HepG2 (cell line): ENCODE results near the gene GGA1. TPM values are rescaled to one million over a fixed set of nuclear protein-coding genes. Genes with fewer than 3 reads are reported as not detected.

ENCODE experiments used
- ATF1 ChIP-seq: IDR thresholded peaks from 2 replicates; pipeline ENCODE4 v1.6.1; 2016; ENCODE audit warnings: mild to moderate bottlenecking, control low read depth
- ATF7-NPFF ChIP-seq: sonication (generic); formaldehyde crosslinking; IDR thresholded peaks from 2 replicates; pipeline ENCODE4 v1.8.1; 2023; ENCODE audit warnings: mild to moderate bottlenecking, low read depth, missing genetic modification reagents, moderate library complexity
- FOSL1 ChIP-seq: sonication (generic); formaldehyde crosslinking; IDR thresholded peaks from 2 replicates; pipeline ENCODE4 v1.9.0; 2021; ENCODE audit warnings: missing genetic modification reagents, borderline replicate concordance
- HOXA7 ChIP-seq: sonication (generic); formaldehyde crosslinking; IDR thresholded peaks from 2 replicates; pipeline ENCODE4 v1.8.1; 2022; ENCODE audit warnings: mild to moderate bottlenecking, missing genetic modification reagents, moderate library complexity
- JUN ChIP-seq: sonication (generic); formaldehyde crosslinking; IDR thresholded peaks from 2 replicates; pipeline ENCODE4 v1.4.0; 2020; ENCODE audit warnings: mild to moderate bottlenecking, missing genetic modification reagents
- KLF11 ChIP-seq: IDR thresholded peaks from 2 replicates; pipeline ENCODE4 v1.6.1; 2016; ENCODE audit warnings: missing compliant biosample characterization
- MEIS1 ChIP-seq: sonication (generic); formaldehyde crosslinking; IDR thresholded peaks from 2 replicates; pipeline ENCODE4 v1.9.0; 2021; ENCODE audit warnings: mild to moderate bottlenecking, missing genetic modification reagents, moderate library complexity, borderline replicate concordance
- NR2C2 ChIP-seq: sonication (generic); formaldehyde crosslinking; IDR thresholded peaks from 2 replicates; pipeline ENCODE4 v1.4.0; 2020; ENCODE audit warnings: missing genetic modification reagents, mild to moderate bottlenecking, moderate library complexity, borderline replicate concordance
- RXRB ChIP-seq: IDR thresholded peaks from 2 replicates; pipeline ENCODE4 v1.6.1; 2016; ENCODE audit warnings: borderline replicate concordance, missing genetic modification reagents, missing compliant biosample characterization
- SKI ChIP-seq: fragments of 450-650 bp; IDR thresholded peaks from one replicate; pipeline ENCODE4 v1.6.1; 2018; ENCODE audit warnings: mild to moderate bottlenecking; ENCODE audit not compliant: partially characterized antibody
- STAT5B ChIP-seq: sonication (generic); formaldehyde crosslinking; IDR thresholded peaks from 2 replicates; pipeline ENCODE4 v1.4.0; 2020; ENCODE audit warnings: missing genetic modification reagents
- TAF15 ChIP-seq: fragments of 200-400 bp; formaldehyde crosslinking; IDR thresholded peaks from one replicate; pipeline ENCODE4 v1.6.1; 2018; ENCODE audit warnings: mild to moderate bottlenecking, low read depth, low read length; ENCODE audit not compliant: poor library complexity, severe bottlenecking
- ZBTB7B ChIP-seq: sonication (generic); formaldehyde crosslinking; IDR thresholded peaks from 2 replicates; pipeline ENCODE4 v1.4.0; 2020; ENCODE audit warnings: missing genetic modification reagents
- ZEB1 ChIP-seq: IDR thresholded peaks from 2 replicates; pipeline ENCODE4 v1.6.1; 2012; ENCODE audit warnings: mild to moderate bottlenecking, low read depth, inconsistent platforms; ENCODE audit not compliant: insufficient replicate concordance
- ZFP36L1 ChIP-seq: sonication (generic); formaldehyde crosslinking; IDR thresholded peaks from 2 replicates; pipeline ENCODE4 v1.8.0; 2022; ENCODE audit warnings: mild to moderate bottlenecking, missing genetic modification reagents, moderate library complexity
- ZFP82 ChIP-seq: sonication (generic); formaldehyde crosslinking; IDR thresholded peaks from 2 replicates; pipeline ENCODE4 v1.5.1; 2020; ENCODE audit warnings: mild to moderate bottlenecking, missing genetic modification reagents, borderline replicate concordance
- ZNF10 ChIP-seq: sonication (generic); formaldehyde crosslinking; IDR thresholded peaks from 2 replicates; pipeline ENCODE4 v1.4.0; 2020; ENCODE audit warnings: mild to moderate bottlenecking, low read depth, missing genetic modification reagents, borderline replicate concordance
- ZNF251 ChIP-seq: sonication (generic); formaldehyde crosslinking; IDR thresholded peaks from 2 replicates; pipeline ENCODE4 v1.9.0; 2021; ENCODE audit warnings: mild to moderate bottlenecking, missing genetic modification reagents
- ZNF282 ChIP-seq: fragments of 450-650 bp; IDR thresholded peaks from 2 replicates; pipeline ENCODE4 v1.6.1; 2018; ENCODE audit not compliant: partially characterized antibody
- ZNF383 ChIP-seq: sonication (generic); formaldehyde crosslinking; IDR thresholded peaks from 2 replicates; pipeline ENCODE4 v1.4.0; 2020; ENCODE audit warnings: missing genetic modification reagents, mild to moderate bottlenecking, borderline replicate concordance
- ZNF432 ChIP-seq: sonication (generic); formaldehyde crosslinking; IDR thresholded peaks from 2 replicates; pipeline ENCODE4 v1.5.0; 2020; ENCODE audit warnings: missing genetic modification reagents, mild to moderate bottlenecking, borderline replicate concordance
- ZNF44 ChIP-seq: sonication (generic); formaldehyde crosslinking; IDR thresholded peaks from 2 replicates; pipeline ENCODE4 v1.5.1; 2020; ENCODE audit warnings: mild to moderate bottlenecking, missing genetic modification reagents
- polyA plus RNA-seq, 8 experiments: library from polyadenylated mRNA; depleted of rRNA in 3 of 8; stranded (reverse) in 7 of 8; unstranded in 1 of 8; fragments of >200 nt; fragmentation: Illumina TruSeq in 4 of 8; extraction: Trizol in 4 of 8; gene quantifications; 2 replicates each; pipeline versions ENCODE4 v1.2.1 to v1.2.3, GENCODE V29; 2011 to 2016; ENCODE audit warnings: low read depth in 4 of 8, missing spikeins in 1 of 8, mixed read lengths in 1 of 8; ENCODE audit not compliant: insufficient read depth in 1 of 8
- total RNA-seq, 5 experiments: library from RNA; depleted of rRNA; stranded (reverse); fragments of >200 nt; fragmentation: Illumina TruSeq; extraction: Trizol; gene quantifications; 2 replicates each; pipeline ENCODE4 v1.2.3, GENCODE V29; 2016; ENCODE audit warnings: low read depth in 1 of 5
- TF ChIP-seq, protein P1 (sequence below): IDR thresholded peaks from 2 replicates; pipeline ENCODE4 v1.6.1; 2016; ENCODE audit warnings: control low read depth
- TF ChIP-seq, protein P2 (sequence below): sonication (generic); formaldehyde crosslinking; conservative IDR thresholded peaks from 2 replicates; pipeline ENCODE4 v1.8.0; 2022; ENCODE audit warnings: mild to moderate bottlenecking, moderate library complexity, missing genetic modification reagents
- TF ChIP-seq, protein P3 (sequence below): IDR thresholded peaks from 2 replicates; pipeline ENCODE4 v1.6.1; 2012; ENCODE audit warnings: inconsistent platforms
- TF ChIP-seq, protein P4 (sequence below): sonication (generic); formaldehyde crosslinking; IDR thresholded peaks from 2 replicates; pipeline ENCODE4 v1.8.0; 2022; ENCODE audit warnings: missing genetic modification reagents, mild to moderate bottlenecking, moderate library complexity, borderline replicate concordance

GGA1 gene
- total and polyA plus RNA-seq, 2 of the 13 experiments (the other 11 are each of a cell fraction or from before 2014, with no cell fraction given), result 29.1 to 87.2 TPM

DNA sequence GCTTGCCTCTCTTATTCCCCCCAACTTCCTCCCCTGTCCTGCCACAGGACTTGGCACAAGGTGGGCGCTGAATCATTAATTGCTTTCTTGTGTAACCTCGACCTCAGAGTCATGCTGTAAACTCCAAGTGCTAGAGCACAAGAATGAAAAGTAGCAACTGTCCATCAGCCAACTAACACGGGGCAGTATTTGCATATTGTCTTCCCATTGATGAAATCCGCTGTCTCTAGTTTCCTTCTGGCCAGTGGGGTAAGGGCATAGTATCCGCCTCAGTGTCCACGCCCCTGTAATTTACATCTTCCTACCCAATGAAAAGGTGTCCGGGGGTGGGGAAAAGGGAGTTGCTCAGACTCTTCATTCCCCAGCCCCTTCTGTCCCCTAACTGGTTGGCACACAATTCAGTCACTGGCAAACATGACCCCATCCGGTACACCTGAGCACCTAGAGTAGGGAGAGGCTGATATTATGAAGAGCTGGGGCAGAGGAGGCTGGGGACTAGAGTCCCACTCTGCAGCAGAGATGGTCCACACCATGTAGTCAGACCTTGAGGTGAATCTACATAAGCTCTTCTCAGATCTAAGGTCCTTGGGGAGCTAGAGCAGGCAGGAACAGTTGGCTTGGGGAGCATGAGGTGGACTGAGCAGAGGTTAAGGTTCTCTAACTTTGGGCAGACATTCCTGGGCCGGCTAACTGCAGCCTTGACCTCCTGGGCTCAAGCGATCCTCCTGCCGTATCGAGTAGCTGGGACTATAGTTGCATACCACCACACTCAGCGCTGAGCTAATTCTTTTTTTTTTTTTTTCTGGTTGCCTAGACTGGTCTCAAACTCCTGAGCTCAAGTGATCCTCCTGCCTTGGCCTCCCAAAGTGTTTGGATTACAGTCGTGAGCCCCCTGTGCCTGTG lies 6.8 kb upstream of the GGA1 start (continued):
- no peak for TF ChIP-seq ATF7-NPFF (CRISPR knock-in tag)
- TF ChIP-seq ZNF432 (CRISPR knock-in tag), result no peak
- TF ChIP-seq ZBTB7B (CRISPR knock-in tag), result 0 out of 2 replicates have a peak, but pooled peaks have one; percentile 7
- TF ChIP-seq SKI, result no peak
- no peak for TF ChIP-seq NR2C2
- no peak for TF ChIP-seq JUN
- no peak for TF ChIP-seq ZNF10 (CRISPR knock-in tag)
- TF ChIP-seq ZNF44 (CRISPR knock-in tag), result no peak
- no peak for TF ChIP-seq ZNF282
- TF ChIP-seq HOXA7 (CRISPR knock-in tag), result no peak
- TF ChIP-seq FOSL1, result no peak
- TF ChIP-seq STAT5B (CRISPR knock-in tag), result no peak
- TF ChIP-seq, protein P1, sequence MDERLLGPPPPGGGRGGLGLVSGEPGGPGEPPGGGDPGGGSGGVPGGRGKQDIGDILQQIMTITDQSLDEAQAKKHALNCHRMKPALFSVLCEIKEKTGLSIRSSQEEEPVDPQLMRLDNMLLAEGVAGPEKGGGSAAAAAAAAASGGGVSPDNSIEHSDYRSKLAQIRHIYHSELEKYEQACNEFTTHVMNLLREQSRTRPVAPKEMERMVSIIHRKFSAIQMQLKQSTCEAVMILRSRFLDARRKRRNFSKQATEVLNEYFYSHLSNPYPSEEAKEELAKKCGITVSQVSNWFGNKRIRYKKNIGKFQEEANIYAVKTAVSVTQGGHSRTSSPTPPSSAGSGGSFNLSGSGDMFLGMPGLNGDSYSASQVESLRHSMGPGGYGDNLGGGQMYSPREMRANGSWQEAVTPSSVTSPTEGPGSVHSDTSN (CRISPR knock-in tag), result peak; percentile 87
- no peak for TF ChIP-seq RXRB (CRISPR knock-in tag)
- TF ChIP-seq, protein P2, sequence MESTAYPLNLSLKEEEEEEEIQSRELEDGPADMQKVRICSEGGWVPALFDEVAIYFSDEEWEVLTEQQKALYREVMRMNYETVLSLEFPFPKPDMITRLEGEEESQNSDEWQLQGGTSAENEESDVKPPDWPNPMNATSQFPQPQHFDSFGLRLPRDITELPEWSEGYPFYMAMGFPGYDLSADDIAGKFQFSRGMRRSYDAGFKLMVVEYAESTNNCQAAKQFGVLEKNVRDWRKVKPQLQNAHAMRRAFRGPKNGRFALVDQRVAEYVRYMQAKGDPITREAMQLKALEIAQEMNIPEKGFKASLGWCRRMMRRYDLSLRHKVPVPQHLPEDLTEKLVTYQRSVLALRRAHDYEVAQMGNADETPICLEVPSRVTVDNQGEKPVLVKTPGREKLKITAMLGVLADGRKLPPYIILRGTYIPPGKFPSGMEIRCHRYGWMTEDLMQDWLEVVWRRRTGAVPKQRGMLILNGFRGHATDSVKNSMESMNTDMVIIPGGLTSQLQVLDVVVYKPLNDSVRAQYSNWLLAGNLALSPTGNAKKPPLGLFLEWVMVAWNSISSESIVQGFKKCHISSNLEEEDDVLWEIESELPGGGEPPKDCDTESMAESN, result no peak
- no peak for TF ChIP-seq TAF15
- no peak for TF ChIP-seq KLF11 (CRISPR knock-in tag)
- no peak for TF ChIP-seq MEIS1 (CRISPR knock-in tag)
- no peak for TF ChIP-seq ZFP36L1 (CRISPR knock-in tag)
- TF ChIP-seq ATF1, result peak; percentile 37; the same call in 1 of the 2 replicates
- no peak for TF ChIP-seq ZNF251 (CRISPR knock-in tag)
- peak; percentile 63 for TF ChIP-seq ZEB1
- TF ChIP-seq, protein P3, sequence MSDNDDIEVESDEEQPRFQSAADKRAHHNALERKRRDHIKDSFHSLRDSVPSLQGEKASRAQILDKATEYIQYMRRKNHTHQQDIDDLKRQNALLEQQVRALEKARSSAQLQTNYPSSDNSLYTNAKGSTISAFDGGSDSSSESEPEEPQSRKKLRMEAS, result no peak
- no peak for TF ChIP-seq ZFP82
- no peak for TF ChIP-seq ZNF383 (CRISPR knock-in tag)
- TF ChIP-seq, protein P4, sequence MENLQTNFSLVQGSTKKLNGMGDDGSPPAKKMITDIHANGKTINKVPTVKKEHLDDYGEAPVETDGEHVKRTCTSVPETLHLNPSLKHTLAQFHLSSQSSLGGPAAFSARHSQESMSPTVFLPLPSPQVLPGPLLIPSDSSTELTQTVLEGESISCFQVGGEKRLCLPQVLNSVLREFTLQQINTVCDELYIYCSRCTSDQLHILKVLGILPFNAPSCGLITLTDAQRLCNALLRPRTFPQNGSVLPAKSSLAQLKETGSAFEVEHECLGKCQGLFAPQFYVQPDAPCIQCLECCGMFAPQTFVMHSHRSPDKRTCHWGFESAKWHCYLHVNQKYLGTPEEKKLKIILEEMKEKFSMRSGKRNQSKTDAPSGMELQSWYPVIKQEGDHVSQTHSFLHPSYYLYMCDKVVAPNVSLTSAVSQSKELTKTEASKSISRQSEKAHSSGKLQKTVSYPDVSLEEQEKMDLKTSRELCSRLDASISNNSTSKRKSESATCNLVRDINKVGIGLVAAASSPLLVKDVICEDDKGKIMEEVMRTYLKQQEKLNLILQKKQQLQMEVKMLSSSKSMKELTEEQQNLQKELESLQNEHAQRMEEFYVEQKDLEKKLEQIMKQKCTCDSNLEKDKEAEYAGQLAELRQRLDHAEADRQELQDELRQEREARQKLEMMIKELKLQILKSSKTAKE (CRISPR knock-in tag), result no peak
